ENCODE results near the gene HCAR2. TPM values are rescaled to one million over a fixed set of nuclear protein-coding genes. Genes with fewer than 3 reads are reported as not detected.
"Not testable (repeated sequence)": the region's sequence is repeated elsewhere in the genome, so short reads cannot be mapped to it uniquely, and the experiment has no call there.

The HCAR2 gene
- total RNA-seq, 1 donor from 2014 or later: not detected

DNA sequence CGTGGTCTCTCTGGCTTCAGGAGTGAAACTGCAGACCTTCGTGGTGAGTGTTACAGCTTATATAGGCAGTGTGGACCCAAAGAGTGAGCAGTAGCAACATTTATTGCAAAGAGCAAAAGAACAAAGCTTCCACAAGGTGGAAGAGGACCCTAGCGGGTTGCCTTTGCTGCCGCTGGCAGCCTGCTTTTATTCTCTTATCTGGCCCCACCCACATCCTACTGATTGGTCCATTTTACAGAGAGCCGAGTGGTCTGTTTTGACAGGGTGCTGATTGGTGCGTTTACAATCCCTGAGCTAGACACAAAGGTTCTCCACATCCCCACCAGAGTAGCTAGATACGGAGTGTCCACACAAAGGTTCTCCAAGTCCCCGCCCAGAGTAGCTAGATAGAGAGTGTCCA, 27.1 kb downstream of the HCAR2 start:
- H3K27me3 Mint-ChIP-seq (ENCODE audit: low read depth); H3K27ac Mint-ChIP-seq (ENCODE audit: unreplicated experiment); DNase-seq (ENCODE audit: low read depth, low spot score); H3K4me3 Mint-ChIP-seq; H3K4me1 Mint-ChIP-seq; H3K36me3 Mint-ChIP-seq (ENCODE audit: low read depth); H3K9me3 Mint-ChIP-seq: not testable (repeated sequence)

DNA sequence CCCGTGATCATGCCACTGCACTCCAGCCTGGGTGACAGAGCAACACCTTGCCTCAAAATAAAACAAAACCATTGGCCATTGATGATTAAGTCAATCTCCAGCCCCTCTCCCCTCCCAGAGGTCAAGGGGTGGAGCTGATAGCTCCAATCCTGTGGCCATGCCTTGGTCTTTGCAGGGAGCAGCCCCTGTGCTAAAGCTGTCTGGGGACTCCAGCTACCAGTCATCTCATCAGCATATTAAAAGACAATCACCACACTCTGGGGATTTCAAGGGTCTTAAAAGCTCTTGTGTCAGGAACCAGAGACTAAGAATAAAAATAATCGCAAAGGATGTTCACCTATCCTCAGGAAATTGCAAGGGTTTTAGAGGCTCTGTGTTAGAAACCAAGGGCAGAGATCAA, 30.6 kb downstream of the HCAR2 start:
- peaks cover 5% of the 10 kb centered on the region for H3K36me3 Mint-ChIP-seq (ENCODE audit: low read depth)
- DNase-seq (ENCODE audit: low read depth, low spot score): no peak
- TF ChIP-seq, protein P1, sequence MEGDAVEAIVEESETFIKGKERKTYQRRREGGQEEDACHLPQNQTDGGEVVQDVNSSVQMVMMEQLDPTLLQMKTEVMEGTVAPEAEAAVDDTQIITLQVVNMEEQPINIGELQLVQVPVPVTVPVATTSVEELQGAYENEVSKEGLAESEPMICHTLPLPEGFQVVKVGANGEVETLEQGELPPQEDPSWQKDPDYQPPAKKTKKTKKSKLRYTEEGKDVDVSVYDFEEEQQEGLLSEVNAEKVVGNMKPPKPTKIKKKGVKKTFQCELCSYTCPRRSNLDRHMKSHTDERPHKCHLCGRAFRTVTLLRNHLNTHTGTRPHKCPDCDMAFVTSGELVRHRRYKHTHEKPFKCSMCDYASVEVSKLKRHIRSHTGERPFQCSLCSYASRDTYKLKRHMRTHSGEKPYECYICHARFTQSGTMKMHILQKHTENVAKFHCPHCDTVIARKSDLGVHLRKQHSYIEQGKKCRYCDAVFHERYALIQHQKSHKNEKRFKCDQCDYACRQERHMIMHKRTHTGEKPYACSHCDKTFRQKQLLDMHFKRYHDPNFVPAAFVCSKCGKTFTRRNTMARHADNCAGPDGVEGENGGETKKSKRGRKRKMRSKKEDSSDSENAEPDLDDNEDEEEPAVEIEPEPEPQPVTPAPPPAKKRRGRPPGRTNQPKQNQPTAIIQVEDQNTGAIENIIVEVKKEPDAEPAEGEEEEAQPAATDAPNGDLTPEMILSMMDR (conservative IDR thresholded peaks at IDR 0.05): no peak
- H3K9me3 Mint-ChIP-seq: peaks cover 2% of the 10 kb centered on the region
- H3K4me1 Mint-ChIP-seq: peaks cover 4% of the 10 kb centered on the region
- no peaks in the 10 kb centered on the region for H3K27me3 Mint-ChIP-seq (ENCODE audit: low read depth)
- H3K27ac Mint-ChIP-seq (ENCODE audit: unreplicated experiment): no peak overlapping the region
- H3K4me3 Mint-ChIP-seq: no peak overlapping the region

DNA sequence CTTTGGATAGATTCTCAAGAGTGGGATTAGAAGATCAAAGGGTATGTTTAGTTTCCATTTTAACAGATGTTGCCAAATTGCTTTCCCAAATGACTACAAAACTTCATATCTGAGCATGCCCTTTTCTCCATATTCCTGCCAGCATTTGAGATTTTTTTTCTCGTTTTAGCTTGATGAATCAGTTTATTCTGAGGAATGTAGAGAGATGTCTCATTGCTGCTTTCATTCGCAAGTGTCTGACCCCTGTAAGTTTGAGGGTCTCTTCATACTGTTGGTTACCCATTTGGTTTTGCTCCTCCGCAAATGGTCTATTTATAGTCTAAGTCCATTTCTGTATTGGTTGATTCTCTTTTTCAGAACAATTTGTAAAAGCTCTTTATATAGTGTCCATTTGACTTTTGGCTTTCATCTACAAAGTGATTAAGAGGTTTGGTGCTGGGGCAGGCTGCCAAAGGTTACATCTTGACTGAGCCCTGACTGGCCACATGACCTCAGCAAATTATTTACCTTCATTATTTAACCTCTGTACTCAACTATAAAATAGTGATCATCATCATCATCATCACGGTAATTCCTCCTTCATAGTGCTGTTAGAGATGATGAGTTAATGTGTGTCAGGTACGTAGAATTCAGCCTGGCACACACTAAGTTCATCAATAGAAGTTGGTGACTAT, 33.6 kb downstream of the HCAR2 start:
- Mint-ChIP-seq H3K4me3 (no peak overlapping the region), H3K27ac (ENCODE audit: unreplicated experiment) (no peak overlapping the region), H3K4me1 (peaks cover 4% of the 10 kb centered on the region), H3K36me3 (ENCODE audit: low read depth) (peaks cover 3% of the 10 kb centered on the region), H3K9me3 (peaks cover 2% of the 10 kb centered on the region), H3K27me3 (ENCODE audit: low read depth) (no peaks in the 10 kb centered on the region)
- TF ChIP-seq, protein P1 (conservative IDR thresholded peaks at IDR 0.05): no peak
- no peak for DNase-seq (ENCODE audit: low read depth, low spot score)

DNA sequence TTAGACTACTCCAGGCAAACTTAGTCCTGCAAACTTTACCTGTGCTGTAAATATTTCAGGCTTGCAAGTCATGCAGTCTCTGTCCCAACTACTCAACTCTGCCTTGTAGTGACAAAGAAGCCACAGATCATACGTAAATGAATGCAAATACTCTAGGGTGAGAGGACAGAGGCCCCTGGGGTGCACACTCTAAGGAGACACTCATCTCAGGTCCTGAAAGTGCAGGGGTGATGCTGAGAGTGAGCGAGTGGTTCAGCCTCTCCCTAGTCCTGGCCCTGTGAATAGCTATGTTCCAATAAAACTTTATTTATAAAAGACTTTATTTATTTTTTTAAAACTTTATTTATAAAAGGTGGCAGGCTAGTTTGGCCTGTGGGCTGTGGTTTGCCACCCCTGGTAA, 34.9 kb downstream of the HCAR2 start:
- TF ChIP-seq, protein P1 (conservative IDR thresholded peaks at IDR 0.05): no peak
- no peak for DNase-seq (ENCODE audit: low read depth, low spot score)
- H3K4me1 Mint-ChIP-seq: peaks cover 4% of the 10 kb centered on the region
- H3K4me3 Mint-ChIP-seq: no peak overlapping the region
- peaks cover 2% of the 10 kb centered on the region for H3K9me3 Mint-ChIP-seq
- H3K36me3 Mint-ChIP-seq (ENCODE audit: low read depth): peaks cover 3% of the 10 kb centered on the region
- H3K27ac Mint-ChIP-seq (ENCODE audit: unreplicated experiment): no peak overlapping the region
- H3K27me3 Mint-ChIP-seq (ENCODE audit: low read depth): no peaks in the 10 kb centered on the region

DNA sequence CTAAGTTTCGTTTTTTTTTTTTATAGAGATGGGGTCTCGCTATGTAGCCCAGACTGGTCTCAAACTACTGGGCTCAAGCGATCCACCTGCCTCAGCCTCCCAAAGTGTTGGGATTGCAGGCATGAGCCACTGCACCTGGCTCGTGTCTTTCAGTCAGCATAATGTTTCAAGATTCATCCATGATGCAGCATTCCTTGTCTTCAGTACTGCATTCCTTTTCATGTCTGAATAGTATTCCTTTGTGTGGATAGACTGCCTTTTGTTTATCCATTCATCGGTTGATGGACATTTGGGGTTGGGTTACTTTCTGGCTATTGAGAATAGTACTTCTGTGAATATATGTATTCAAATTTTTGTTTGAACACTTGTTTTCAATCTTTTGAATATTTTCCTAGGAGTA, 37.4 kb downstream of the HCAR2 start:
- H3K4me3 Mint-ChIP-seq: no peak overlapping the region
- TF ChIP-seq, protein P1 (conservative IDR thresholded peaks at IDR 0.05): no peak
- no peak overlapping the region for H3K27ac Mint-ChIP-seq (ENCODE audit: unreplicated experiment)

DNA sequence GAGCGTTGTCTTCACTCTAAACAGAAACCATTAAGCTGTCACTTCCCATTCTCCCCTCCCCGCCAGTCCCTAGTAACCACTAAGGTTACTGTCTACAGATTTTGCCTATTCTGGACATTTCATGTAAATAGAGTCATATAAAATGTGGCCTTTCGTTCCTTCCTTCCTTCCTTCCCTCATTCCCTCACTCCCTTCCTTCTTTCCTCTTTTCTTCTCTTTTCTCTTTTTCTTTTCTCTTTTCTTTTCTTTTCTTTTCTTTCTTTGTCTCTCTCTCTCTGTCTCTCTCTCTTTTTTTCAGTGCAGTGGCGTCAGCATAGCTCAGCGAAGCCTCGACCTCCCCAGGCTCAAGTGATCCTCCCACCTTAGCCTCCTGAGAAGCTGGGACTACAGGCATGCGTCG, 37.8 kb downstream of the HCAR2 start:
- Mint-ChIP-seq H3K36me3 (ENCODE audit: low read depth) (no peaks in the 10 kb centered on the region), H3K27ac (ENCODE audit: unreplicated experiment) (peak overlapping the region; percentile 57), H3K9me3 (no peaks in the 10 kb centered on the region), H3K4me3 (no peak overlapping the region), H3K27me3 (ENCODE audit: low read depth) (no peaks in the 10 kb centered on the region), H3K4me1 (no peaks in the 10 kb centered on the region)
- TF ChIP-seq, protein P1 (conservative IDR thresholded peaks at IDR 0.05): no peak
- DNase-seq (ENCODE audit: low read depth, low spot score): no peak

More for the DNA sequence above, 37.4 kb downstream of the HCAR2 start:
- Mint-ChIP-seq H3K4me1 (no peaks in the 10 kb centered on the region), H3K36me3 (ENCODE audit: low read depth) (no peaks in the 10 kb centered on the region), H3K27me3 (ENCODE audit: low read depth) (no peaks in the 10 kb centered on the region), H3K9me3 (no peaks in the 10 kb centered on the region)
- no peak for DNase-seq (ENCODE audit: low read depth, low spot score)

All from neural crest cell (in vitro differentiated cells).